GM19240 (cell line): ENCODE data around the gene F7.

ENCODE experiments used
- DNase-seq: peaks from one replicate; pipeline ENCODE4 v3.0.0; 2011; ENCODE audit warnings: low spot score; ENCODE audit not compliant: insufficient read length

The F7 gene

DNA sequence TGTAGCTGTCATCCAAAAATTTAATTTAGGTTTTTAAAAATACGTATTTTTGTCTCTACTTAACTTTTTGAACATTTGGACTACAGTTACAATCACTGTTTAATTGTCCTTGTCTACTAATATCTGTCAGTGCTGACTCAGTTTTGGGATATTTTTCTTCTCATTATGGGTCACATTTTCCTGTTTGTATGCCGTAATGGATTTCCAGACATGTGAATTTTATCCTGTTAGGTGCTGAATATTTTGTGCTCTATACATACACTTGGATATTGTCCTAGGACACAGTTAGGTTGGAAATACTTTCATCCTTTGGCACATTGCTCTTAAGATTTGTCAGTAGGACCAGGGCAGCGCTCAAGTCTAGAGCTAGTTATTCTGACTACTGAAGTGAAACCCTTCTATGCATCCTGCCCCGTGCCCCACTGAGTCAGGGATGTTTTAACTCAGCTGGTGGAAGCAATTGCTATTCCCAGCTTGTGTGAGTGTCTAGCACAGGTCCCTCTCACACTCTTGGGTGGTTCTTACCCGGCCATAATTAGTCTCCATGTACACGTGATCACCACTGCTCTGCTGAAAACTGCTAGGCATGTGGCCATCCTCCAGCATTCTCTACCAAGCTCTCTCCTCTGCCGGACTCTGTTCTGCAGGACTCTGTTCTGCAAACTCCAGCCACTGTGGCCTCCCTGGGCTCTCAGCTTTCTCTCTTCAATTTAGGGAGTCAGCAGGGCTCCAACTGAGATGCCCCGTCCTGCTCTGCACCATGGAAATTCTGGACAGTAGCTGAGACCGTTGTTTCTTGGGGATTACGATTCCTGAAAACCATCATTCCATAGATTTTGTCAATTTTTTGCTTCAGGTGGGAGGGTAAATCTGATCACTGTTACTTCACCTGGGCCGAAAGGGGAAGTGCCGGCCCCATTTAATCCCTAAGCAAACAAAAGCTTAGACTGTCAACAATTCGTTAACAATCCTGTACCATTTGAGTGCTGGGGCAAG lies 64.0 kb downstream of the F7 start:
- no peak for DNase-seq
